OCI-LY3 (cell line): ENCODE data around the gene NHEJ1.

Source experiments
- H2AFZ ChIP-seq: fragments of 200-600, 300-600 bp; shearing (Covaris generic); 2 replicates; pipeline ENCODE4 v1.6.0; 2014; ENCODE audit warnings: antibody characterized with exemption, low read depth, low read length
- H3K27ac ChIP-seq: fragments of 200-600, 300-600 bp; sonication (generic); 2 replicates; pipeline ENCODE4 v1.5.1; 2014; ENCODE audit warnings: mild to moderate bottlenecking, low read length, moderate library complexity, mixed read lengths
- H3K27me3 ChIP-seq: fragments of 200-600, 300-600 bp; sonication (generic); 2 replicates; pipeline ENCODE4 v1.6.1; 2014; ENCODE audit warnings: low read depth, low read length, mixed read lengths
- H3K36me3 ChIP-seq: fragments of 200-600, 300-600 bp; sonication (generic); replicated peaks from 2 replicates; pipeline ENCODE3; 2014; ENCODE audit warnings: low read depth, low read length, mixed read lengths
- H3K4me1 ChIP-seq: fragments of 300-600, 200-600 bp; sonication (generic); 2 replicates; pipeline ENCODE4 v1.6.1; 2014; ENCODE audit warnings: low read length, mixed read lengths
- H3K4me2 ChIP-seq: fragments of 200-600, 300-600 bp; sonication (generic); 2 replicates; pipeline ENCODE4 v1.6.1; 2014; ENCODE audit warnings: low read length, mixed read lengths
- H3K4me3 ChIP-seq: fragments of 300-600, 200-600 bp; sonication (generic); 2 replicates; pipeline ENCODE4 v1.5.1; 2014; ENCODE audit warnings: antibody characterized with exemption, mild to moderate bottlenecking, low read length, moderate library complexity
- H3K79me2 ChIP-seq: fragments of 300-600, 200-600 bp; shearing (Covaris generic); 2 replicates; pipeline ENCODE4 v1.6.1; 2014; ENCODE audit warnings: mild to moderate bottlenecking, low read length, mixed read lengths
- H3K9ac ChIP-seq: fragments of 300-600, 200-600 bp; shearing (Covaris generic); 2 replicates; pipeline ENCODE4 v1.6.0; 2014; ENCODE audit warnings: mild to moderate bottlenecking, low read length, moderate library complexity
- H3K9me3 ChIP-seq: fragments of 200-600, 300-600 bp; shearing (Covaris generic); 2 replicates; pipeline ENCODE4 v1.6.1; 2014; ENCODE audit warnings: low read length, mixed read lengths; ENCODE audit not compliant: insufficient read depth
- H4K20me1 ChIP-seq: fragments of 200-600, 300-600 bp; sonication (generic); 2 replicates; pipeline ENCODE4 v1.6.1; 2016; ENCODE audit warnings: low read length, mixed read lengths; ENCODE audit not compliant: insufficient read depth
- EZH2phosphoT487 ChIP-seq: fragments of 200-600 bp; shearing (Covaris generic); IDR thresholded peaks from 2 replicates; pipeline ENCODE4 v1.6.1; 2018; ENCODE audit warnings: antibody characterized with exemption, mixed run types, low read depth
- TF ChIP-seq, protein P1 (sequence below): fragments of 200-600, 300-600 bp; sonication (generic); IDR thresholded peaks from 2 replicates; pipeline ENCODE4 v1.5.1; 2014; ENCODE audit warnings: antibody characterized with exemption, low read length, low read depth

The NHEJ1 gene

GRCh38 chr2:219106251-219106650 is 54.4 kb downstream of the NHEJ1 start:
- H3K4me2 ChIP-seq: no peak overlapping the region
- H3K4me3 ChIP-seq: no peak overlapping the region
- H3K4me1 ChIP-seq: no peaks in the 10 kb centered on the region
- H4K20me1 ChIP-seq: no peaks in the 10 kb centered on the region
- no peaks in the 10 kb centered on the region for H3K36me3 ChIP-seq
- no peak overlapping the region for H2AFZ ChIP-seq
- TF ChIP-seq, protein P1, sequence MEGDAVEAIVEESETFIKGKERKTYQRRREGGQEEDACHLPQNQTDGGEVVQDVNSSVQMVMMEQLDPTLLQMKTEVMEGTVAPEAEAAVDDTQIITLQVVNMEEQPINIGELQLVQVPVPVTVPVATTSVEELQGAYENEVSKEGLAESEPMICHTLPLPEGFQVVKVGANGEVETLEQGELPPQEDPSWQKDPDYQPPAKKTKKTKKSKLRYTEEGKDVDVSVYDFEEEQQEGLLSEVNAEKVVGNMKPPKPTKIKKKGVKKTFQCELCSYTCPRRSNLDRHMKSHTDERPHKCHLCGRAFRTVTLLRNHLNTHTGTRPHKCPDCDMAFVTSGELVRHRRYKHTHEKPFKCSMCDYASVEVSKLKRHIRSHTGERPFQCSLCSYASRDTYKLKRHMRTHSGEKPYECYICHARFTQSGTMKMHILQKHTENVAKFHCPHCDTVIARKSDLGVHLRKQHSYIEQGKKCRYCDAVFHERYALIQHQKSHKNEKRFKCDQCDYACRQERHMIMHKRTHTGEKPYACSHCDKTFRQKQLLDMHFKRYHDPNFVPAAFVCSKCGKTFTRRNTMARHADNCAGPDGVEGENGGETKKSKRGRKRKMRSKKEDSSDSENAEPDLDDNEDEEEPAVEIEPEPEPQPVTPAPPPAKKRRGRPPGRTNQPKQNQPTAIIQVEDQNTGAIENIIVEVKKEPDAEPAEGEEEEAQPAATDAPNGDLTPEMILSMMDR: no peak
- no peak for TF ChIP-seq EZH2phosphoT487
- no peaks in the 10 kb centered on the region for H3K9me3 ChIP-seq
- H3K27me3 ChIP-seq: no peaks in the 10 kb centered on the region
- H3K27ac ChIP-seq: no peak overlapping the region
- H3K79me2 ChIP-seq: no peaks in the 10 kb centered on the region
- no peak overlapping the region for H3K9ac ChIP-seq

DNA sequence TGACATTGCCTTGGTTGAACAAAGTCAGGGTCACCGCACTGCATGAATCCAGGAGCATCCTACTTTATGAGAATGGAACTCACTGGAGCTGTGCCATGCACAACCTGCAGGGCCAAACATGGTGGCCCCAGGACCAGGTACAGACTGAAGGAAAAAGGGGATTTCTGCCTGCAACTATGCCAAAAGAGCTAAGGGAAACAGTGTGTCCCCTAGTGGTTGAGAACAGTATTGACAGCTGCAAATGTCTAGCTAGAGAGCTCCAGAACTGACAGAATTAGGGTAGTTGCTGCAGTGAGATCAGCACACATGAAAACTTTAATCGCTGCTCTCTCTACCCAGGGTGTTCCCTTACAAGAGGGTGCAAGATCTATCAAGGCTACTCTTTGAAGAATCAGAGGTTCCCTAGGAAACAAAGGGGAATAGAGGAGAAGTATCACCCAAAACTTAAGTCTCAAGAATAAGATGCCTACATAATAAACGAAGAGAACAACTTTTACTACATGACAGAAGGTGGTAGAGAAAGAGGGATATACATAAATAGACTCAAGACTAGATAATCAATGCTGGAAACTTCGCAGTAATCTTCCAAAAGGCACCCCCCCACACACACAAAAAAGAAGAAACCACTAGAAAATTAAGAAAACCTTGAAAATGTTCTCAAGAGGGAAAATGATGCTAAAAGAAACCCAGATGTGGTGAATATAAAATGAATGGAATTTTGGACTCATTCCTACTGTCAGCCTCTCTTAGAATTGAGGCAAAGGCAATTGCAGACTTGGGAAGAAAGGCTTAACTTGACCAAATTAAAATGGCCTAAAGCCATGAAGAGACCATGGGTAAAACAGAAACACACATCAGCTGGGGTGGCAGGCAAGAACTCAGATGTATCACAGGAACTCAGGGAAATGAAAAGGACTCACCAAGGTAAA is 56.2 kb downstream of the NHEJ1 start:
- Histone ChIP-seq H3K36me3 (no peaks in the 10 kb centered on the region), H2AFZ (no peak overlapping the region), H3K4me2 (no peak overlapping the region), H3K79me2 (no peaks in the 10 kb centered on the region), H4K20me1 (no peaks in the 10 kb centered on the region), H3K9me3 (no peaks in the 10 kb centered on the region), H3K27ac (no peak overlapping the region), H3K4me1 (no peaks in the 10 kb centered on the region), H3K9ac (no peak overlapping the region), H3K4me3 (no peak overlapping the region), H3K27me3 (no peaks in the 10 kb centered on the region)
- no peak for TF ChIP-seq EZH2phosphoT487
- TF ChIP-seq, protein P1: peak; percentile 73

- no peaks in the 10 kb centered on the region for H3K27me3 ChIP-seq
- no peaks in the 10 kb centered on the region for H3K4me1 ChIP-seq
- H3K9ac ChIP-seq: no peak overlapping the region
- no peaks in the 10 kb centered on the region for H4K20me1 ChIP-seq
- H3K9me3 ChIP-seq: no peaks in the 10 kb centered on the region
- TF ChIP-seq, protein P1: no peak
- TF ChIP-seq EZH2phosphoT487: no peak
- no peaks in the 10 kb centered on the region for H3K36me3 ChIP-seq
- H3K79me2 ChIP-seq: no peaks in the 10 kb centered on the region
- H3K27ac ChIP-seq: no peak overlapping the region
- no peak overlapping the region for H3K4me3 ChIP-seq
- H3K4me2 ChIP-seq: no peak overlapping the region
- H2AFZ ChIP-seq: no peak overlapping the region
These were observed 61.3 kb downstream of the NHEJ1 start for GRCh38 chr2:219099329-219099728.

DNA sequence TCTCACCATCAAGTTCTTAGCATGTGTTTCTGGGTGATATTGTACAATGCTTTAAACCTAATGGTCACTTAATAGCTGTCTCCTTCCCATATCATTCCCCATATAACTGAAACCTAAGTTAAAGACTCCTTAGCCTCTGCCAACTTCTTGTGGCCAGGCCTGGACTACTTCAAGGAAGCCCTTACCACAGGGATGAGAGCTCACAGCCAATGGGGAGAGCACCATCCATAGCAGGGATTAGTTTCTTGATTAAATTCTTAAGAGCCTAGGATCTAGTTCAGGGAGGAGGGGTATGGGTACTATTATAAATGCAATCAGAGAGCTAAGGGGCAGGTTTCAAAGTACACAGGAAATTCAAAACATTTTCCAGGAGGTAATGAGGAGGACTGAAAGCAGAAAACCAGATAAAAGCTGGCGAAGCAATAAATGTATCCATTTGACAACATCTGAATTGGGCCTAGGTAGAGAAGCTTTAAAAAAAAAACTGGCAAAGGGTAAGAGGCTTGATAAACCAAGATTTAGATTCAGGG is 65.1 kb downstream of the NHEJ1 start:
- Histone ChIP-seq H3K4me2 (no peak overlapping the region), H3K9ac (no peak overlapping the region), H3K9me3 (no peaks in the 10 kb centered on the region), H3K27ac (no peak overlapping the region), H4K20me1 (no peaks in the 10 kb centered on the region), H3K79me2 (no peaks in the 10 kb centered on the region), H3K27me3 (no peaks in the 10 kb centered on the region), H3K4me1 (no peaks in the 10 kb centered on the region), H2AFZ (no peak overlapping the region), H3K4me3 (no peak overlapping the region), H3K36me3 (no peaks in the 10 kb centered on the region)
- no peak for TF ChIP-seq EZH2phosphoT487
- TF ChIP-seq, protein P1: no peak
